HG03039 (cell line): ENCODE data around the gene FXYD6.
"Not testable (repeated sequence)": the region's sequence is repeated elsewhere in the genome, so short reads cannot be mapped to it uniquely, and the experiment has no call there.

Source experiments
- ATAC-seq: cut with Tn5 transposase; IDR thresholded peaks from one replicate; pipeline ENCODE4 v1.9.1; 2021; ENCODE audit warnings: mild to moderate bottlenecking, moderate library complexity; ENCODE audit not compliant: unreplicated experiment

Gene FXYD6

DNA sequence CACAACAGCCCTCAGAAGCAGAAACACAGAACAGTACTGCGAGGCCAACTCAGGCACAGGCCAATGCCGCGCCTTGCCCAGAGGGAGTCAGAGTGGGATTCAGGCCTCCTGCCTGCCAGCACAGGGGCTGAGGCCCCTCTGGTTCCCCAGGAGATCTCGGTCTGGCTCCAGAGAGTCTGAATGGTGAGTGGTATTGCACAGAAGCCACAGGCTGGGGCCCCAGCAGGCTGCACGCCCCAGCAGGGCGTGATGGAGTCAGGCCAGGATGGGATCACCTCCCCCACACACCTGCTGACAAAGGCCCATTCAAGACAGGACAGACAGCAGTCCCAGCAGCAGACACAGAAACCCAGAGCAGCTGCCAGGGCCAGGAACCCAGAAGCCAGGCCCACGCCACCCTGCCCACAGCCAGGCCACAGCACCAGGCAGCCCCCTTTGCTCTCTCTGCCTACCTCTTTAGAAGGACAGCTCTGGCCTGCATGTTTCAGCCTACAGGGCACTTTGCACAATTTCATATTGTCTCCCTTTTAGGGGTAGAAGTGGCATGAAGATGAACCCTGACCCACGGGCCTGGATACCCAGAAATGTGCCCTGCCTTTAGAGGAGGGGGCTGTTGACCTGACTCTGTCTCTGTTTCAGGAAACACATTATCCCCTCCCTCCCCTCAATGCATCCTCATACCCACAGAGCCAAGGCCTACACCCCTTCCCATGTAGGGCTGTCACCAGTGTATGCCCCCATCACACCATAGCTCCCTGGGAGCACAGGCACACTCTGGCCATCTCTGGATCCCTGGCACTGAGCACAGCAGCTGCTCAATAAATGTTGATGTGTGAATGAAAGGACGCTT is 6.1 kb downstream of the FXYD6 start:
- ATAC-seq = no peak

DNA sequence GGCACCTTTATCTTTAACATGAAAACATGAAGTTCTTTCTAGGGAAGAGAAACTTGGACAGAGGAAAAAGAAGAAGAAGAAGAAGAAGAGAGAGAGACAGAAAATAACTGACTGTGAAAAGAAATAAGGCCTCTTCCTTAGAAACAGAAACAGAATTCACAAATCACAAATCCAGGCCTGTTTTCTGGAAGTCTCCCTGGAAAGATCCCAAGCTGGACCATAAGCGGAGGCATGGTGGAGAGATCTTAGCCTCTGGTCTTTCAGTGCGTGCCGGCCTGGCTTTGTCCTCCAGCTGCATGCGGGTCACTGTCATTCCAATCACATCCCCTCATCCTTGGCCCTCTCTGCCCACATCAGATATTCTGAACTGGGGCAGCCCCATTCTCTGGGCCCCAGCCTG is 6.9 kb downstream of the FXYD6 start:
- ATAC-seq = no peak

DNA sequence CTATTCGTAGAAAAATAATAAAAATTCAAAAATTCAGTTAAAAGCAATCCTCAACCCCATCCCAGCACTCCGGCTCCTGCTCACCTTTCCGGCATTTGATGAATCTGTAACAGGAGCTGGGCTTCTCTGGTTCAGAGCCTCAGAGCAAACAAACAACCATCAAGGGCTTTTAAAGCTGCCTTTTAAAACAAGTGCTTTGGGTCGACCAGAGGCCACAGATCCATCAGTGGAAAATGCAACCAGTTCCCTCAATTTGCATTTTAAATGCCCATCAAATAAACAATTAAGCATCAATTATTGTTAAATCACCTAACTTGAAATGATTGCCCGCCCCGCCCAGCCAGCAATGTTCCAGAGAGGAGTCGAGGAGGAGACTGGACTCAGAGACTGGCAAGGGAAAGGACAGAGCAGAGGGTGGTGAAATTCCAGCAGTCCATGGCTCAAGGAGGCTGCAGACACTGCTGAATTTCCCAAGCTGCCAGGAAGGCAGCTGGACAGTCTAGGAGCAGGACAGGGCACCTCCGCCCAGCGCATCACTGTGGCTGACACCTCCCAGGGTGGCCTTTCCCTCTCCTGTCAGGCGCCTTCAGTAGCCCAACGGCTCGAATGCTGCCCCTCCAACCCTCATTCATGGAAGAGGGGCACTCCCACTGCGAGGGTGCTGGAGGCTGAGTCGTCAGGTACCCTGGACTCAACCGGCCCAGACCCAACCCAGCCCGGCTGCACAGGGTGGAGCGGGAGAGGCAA is 7.5 kb downstream of the FXYD6 start:
- no peak for ATAC-seq

DNA sequence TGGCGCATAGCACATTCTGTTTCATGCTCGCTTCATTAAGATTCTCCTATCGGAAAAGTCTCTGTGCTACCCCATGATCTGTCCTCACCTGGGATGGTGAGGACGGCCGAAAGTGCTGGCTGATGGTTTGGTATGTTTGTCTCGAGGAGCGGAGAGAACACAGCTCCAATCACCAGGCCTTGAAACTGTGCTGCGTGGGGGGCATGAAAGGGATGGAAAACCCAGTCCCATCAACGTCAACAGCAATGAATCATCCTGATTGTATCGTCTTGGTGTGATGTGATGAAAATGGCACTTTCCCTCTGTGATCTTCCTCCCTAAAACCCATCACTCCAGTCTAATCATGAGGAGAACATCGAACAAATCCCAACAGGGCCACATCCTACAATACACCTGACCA is 8.4 kb downstream of the FXYD6 start:
- ATAC-seq = no peak

DNA sequence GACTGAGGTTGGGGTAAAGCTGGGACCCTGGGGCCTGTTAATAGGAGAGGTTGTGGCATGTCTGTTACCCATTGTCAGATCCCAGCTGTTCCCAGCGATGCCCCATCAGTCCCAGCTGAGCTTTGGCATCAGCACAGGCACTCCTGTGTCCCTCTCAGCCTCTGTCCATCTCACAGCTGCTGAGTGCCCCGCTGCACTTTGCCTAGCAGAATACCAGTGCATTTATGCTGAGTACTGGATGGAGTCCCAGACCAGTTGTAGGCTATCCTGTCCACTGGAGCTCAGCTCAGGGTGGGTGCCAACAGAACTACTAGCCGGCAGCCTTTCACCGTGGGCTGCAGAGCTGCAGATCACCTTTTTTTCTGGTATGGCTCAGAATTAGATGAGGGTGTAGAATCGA is 9.9 kb downstream of the FXYD6 start:
- ATAC-seq = no peak

DNA sequence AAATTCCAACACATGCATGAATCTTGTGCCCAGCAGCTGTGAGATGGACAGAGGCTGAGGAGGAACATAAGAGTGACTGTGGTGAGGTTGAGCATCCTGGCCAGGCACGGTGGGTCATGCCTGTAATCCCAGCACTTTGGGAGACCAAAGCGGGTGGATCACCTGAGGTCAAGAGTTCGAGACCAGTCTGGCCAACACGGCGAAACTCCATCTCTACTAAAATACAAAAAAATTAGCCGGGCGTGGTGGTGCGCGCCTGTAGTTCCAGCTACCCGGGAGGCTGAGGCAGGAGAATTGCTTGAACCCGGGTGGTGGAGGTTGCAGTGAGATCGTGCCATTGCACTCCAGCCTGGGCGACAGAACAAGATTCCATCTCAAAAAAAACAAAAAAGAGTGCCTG is 10.9 kb downstream of the FXYD6 start:
- ATAC-seq = not testable (repeated sequence)

DNA sequence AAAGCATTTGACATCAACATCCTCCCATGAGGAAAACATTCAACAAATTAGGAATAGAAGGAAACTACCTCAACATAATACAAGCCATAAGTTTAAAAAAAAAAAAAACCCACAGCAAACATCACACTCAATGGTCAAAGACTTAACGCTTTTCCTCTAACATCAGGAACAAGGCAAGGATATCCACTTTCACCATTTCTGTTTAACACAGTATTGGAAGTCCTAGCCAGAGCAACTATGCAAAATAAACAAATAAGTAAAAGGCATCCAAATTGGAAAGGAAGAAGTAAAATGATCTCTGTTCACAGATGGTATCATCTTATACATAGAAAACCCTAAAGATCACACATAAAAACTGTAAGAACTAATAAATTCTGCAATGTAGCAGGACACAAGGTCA is 13.1 kb downstream of the FXYD6 start:
- ATAC-seq = no peak

DNA sequence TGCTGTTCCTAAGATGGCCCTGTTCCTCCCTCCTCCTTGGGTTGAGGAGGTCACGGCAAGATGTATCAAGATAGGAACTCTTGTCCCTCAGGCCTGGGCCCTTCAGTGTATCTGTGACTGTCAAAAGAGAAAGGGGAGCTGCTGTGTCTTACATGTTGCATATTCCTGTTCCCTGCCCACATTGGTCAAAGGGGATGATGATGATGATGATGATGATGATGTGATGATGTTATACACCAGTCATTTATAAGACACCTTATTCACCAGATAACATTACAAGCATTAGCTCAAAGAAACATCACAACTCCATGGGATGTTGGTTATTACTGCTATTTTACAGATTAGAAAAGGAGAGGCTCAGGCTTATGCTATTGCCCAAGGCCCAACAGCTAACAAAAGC is 13.7 kb downstream of the FXYD6 start:
- ATAC-seq = no peak

DNA sequence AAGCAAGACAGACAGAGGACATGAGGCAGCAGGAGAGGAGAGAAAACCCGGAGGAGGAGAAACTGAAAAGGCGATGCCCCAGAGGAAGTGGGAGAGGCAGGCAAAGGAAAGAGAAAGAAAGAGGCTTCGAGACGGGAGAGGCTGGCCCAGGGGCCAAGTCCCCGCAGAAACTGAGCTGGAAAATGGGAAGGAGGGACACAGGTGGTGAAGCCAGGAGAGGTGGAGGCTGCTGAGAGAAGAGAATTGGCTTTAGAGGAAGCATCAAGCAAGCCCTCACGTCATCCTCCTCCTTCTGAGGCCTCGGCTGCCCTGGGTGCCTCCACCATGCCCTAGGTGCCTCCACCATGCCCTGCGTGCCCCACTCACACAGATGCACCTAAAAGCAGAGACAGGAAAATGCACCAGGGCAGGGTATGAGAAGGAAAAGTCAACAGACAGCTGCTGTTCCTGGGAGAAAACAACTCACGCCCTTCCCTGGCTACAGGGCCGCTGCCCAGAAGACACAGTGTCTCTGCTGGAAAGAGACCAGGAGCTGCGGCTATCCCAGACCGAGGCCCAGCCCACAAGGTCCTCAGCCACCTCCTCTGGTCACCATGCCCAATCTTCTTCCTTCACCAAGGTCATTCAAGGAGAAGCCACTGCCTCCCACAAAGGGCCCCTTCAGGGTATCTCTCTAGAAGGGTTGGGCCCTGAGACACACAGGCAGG is 14.3 kb downstream of the FXYD6 start:
- no peak for ATAC-seq

DNA sequence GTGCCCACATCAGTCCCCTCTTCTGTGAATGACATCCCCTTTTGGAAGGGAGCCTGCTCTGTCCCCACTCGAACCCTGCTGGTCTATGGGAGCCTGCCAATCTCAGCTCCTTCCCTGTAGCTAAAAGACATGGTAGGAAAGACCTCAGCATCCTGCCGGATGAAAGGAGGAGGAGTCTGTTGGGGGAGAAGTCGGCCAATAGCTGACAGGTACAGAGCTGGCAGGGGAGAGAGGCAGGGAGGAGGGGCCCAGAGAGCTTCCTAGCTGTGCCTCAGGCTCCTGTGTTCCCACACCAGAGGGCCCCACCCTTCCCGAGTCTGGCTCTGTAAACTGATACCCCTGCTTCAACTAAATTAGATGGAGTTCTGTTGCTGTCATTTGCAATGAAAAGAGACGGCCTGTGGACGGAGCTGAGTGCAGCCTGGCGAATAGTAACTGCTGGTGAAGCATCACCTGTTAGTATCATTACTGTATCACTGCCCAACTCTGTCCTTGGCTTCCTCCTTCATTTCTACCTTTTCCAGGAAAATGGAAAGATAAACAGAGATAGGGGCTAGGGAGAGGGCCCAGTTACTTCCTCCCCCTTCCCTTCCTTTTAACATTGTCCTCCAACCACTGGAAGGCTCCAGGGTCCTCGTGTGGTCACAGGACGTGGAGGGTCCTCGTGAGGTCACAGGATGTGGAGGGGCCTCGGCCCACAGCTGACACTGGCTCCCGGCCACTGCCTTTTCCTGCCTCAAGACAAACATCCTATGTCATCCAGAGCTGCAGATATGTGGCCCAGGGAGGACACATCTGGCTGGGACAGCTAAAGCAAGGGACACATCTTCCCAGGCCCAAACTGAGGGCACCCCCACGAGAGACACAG is 15.1 kb downstream of the FXYD6 start:
- ATAC-seq = no peak

DNA sequence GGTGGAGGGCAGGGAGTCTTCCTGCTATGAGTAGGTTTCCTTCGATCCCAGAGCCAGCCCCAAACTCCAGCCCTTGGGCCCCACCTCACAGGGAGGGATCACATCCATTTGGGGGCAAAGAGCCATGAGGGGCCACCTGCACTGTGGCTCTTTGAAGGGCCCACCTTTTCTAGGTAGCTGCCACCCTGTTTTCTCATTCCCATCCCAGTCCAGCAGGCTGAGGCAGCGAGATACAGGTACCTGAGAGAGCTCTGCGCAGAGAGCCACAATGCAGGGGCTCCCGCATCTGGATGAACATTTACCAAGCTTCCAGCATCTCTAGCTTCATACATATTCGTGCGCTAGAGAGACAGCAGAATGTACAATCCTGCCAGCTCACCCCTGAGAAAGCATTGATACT is 16.3 kb downstream of the FXYD6 start:
- ATAC-seq = no peak

DNA sequence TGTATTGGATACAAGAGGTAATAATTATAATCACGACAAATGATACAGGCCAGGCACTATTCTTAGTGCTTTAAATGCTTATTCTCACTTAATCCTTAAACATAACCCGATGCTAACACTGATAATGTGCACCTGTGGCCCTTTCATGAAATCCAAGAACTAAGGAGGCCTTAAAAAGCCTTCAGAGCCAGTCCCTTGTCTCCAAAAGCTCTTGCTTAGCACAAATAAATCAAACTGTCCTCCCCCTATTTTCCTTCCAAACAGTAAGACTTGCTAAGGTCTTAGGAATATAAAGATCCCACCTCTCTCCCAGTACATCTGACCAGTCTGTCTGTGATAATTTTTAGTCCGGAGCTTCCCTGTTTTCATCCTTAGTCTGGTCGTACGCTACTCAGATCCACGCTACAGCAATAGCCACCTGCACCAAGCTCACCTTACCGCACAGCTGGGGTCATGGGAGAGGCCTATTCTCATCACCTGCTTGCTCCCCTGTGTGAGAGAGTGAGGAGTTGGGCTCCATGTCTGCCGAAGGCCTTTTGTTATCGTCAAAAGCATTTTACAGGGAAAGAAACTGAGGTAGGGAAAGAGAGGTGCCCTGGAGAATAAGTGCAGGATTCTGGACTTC is 16.9 kb downstream of the FXYD6 start:
- ATAC-seq = no peak

DNA sequence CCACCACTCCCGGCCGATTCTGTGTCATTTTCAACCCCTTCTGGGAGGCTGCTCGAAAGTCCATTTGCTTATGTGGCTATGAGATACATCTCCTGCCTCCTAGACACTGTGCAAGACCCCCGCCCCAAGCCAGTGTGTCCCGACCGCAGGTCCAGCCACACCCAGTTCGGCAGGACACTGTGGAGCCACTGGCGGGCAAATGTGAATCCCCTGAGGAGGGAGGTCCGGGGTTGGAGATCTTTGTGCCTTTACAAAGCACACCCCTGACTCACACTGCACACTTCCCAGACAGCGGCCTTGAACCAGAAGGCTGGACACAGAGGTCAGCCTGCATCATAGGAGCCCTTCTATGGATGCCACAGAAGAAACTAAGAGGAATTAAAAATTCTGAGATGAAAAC is 17.4 kb downstream of the FXYD6 start:
- ATAC-seq = no peak

DNA sequence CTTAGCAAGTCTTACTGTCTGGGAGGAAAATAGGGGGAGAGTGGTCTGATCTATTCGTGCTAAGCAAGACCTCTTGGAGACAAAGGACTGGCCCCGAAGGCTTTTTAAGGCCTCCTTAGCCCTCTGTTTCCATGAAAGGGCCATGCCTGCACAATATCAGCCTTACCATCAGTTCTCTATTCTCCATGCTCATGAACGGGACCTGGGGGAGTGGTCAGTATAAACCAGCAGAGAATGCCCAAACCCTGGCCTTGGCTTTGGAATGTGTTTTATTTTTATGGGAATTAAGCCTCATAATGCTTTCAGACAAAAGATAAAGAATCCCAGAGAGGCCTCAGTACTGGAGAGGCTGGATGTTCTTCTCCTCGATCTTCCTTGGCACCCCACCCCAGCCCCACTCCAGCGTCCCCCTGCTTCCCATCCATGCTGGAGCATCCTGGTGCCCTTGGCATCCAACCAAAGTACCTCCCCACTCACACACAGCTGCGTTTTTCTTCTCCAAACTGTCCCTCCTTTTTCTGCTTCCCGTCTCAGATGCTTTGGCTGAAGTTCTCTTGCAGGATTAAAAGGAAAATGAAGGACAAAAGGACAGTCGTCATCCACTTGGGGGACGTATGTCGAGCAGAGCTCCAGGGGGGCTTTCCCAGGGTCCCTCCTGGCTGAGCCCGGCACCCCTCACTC is 18.6 kb downstream of the FXYD6 start:
- no peak for ATAC-seq

DNA sequence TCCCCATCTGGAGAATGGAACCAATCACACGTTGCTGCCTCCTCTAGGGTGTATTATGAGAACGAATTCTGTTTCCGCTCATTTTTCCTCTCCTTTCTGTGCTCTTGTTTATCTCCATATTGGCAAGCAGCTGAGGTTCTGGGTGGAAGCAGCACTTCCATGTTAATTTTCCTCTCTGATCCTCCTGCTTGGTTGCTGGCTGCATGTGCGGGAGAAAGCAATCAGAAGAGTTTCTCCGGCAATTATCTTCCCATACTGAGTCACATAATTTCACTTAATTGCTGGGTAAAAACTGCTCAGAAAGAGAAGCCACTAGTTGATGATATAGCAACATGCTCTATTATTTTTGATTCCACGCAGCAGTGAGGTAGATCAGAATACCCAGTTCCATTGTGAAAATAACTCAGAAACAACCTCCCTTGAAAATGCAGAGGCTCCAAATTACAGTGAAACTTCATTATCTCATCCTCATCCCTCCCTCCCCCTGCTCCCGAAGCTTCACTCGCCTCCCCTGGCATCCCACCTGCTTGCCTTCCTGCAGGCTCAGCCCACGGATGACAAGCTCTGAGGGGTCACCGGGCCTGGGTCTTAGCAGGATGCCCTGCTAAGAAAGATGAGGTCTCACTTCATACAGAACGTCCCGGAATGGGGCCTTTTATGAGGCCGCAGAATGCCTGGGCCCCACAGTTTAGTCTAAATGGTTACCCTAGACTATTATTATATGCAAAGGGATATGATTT is 20.4 kb downstream of the FXYD6 start:
- ATAC-seq = no peak

DNA sequence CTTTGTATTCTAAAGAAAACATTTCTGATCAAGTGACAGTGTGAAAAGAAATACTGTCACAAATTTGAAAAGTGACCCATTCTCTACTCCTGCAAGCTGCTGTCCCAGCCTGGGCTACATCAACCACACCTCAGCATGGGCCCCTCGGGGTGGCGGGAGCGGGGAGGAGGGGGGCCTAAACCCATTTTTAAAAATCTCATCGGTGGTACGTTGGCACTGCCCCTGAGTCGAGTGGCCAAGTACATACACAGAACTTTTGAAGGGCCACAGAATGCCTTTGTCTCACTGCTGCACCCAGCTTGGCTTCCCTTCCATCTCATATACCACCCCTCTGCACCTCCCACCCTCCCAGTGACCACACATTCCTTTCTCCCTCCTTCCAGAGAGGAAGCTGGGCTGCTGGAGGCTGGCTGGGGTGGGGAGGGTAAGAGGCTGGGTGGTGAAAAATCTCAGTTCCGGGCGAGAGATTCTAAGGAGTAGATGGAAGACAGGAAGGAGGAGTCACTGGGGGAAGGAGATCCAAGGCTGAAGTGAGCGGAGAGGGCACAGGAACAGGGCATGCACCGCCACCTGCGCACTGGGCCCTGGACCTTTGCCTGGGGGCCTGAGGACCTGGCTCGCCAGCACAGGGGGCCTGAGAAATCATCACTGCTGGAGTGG is 21.1 kb downstream of the FXYD6 start:
- ATAC-seq = no peak

DNA sequence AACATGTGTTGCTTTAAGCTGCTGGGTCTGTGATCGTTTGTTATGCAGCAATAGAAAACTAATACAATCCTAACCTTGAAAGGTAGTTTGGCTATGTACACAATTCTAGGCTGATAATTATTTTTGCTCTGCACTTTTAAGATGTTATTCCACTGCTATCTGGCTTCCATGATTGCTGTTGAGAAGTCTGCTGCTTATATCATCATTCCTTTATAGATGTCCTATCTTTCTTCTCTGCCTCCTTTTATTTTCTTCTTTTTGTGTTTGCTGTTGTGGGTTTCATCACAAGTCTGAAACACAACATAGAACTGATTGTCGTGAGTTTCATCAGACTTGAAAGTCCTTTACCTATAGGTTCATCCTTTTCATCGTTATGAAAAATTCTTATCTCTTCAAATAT is 24.1 kb downstream of the FXYD6 start:
- ATAC-seq = no peak

DNA sequence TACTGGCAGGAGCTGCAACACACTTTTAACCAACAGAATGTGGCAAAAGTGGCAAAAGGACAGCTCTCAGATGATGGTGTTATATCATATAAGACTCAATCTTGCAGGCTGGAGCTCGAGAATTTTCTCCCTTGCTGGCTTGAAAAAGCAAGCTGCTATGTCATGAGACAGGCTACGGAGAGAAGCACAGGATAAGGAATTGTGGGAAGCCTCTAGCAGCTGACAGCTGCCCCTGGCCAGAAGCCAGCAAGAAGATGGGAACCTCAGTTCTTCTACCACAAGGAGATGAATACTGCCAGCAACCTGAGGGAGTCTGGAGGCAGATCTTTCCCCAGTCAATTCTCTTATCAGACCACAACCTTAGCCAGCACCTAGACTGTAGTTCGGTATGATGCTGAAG is 24.6 kb downstream of the FXYD6 start:
- ATAC-seq = no peak

DNA sequence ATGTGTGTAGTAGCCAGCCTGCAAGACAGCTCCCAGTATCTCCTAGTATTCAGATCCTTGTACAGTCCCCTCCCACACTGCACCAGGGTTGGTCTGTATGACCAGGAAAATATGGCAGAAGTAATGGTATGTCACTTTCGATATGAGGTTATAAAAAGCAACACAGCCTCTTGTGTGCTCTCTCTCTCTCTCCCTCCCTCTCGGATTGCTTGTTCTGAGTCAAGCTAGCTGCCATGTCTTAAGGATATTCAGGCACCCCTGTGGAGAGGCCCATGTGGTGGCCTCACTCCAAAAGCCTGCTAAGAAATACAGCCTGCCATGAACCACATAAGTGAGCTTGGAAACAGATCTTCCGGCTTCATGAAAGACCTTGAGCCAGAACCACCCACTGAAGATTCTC is 25.4 kb downstream of the FXYD6 start:
- no peak for ATAC-seq
